NCI-H748 (cell line): ENCODE data around the gene RHCG.

ENCODE experiments used
- DNase-seq: peaks from one replicate; lab custom pipeline; 2025; ENCODE audit not compliant: unreplicated experiment; lab: John Stamatoyannopoulos, UW

Gene RHCG

DNA sequence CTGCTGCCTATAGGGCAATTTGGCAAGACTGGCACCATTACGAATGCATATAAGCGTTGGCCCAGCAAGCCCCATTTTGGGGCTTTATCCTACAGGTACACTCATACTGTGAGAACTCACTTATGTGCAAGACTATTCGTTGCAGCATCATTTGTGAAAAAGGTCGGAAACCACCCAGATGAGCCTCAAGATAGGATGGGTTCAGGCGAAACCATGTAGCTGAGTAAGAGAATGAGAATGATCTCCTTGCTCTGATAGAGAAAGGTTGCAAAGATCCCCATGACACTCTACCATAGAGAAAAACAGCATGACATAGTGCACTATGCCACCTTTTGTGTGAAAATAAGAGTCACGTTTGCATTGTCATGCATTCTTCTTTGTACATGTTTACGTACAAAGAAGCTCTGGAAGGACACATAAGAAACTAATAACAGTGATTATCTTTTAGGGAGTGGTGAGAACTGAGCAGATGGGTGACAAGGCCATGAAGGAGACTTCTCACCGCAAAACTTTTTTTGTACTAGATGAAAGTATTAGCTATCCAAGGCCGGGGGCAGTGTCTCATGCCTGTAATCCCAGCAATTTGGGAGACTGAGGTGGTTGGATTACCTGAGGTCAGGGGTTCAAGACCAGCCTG is 50.0 kb downstream of the RHCG start:
- DNase-seq = no peak

DNA sequence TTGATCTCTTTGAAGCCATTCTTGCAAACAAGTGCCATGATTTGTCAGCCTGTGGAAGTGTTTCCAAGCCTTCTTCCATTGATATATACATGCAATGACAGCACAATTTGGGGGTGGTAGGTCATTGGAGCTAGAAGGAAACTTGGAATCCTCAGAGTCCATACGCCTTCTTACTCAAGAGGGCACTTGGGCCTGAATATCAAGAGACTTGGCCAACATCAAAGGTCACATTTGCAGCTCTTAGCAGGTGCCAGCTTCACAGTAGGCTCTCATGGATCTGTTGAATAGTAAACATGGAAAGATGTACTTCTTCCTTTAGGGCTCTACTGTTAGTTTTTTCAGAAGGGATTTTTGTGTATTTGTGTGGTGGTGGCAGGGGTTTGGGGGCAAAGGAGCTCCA is 50.9 kb downstream of the RHCG start:
- no peak for DNase-seq

DNA sequence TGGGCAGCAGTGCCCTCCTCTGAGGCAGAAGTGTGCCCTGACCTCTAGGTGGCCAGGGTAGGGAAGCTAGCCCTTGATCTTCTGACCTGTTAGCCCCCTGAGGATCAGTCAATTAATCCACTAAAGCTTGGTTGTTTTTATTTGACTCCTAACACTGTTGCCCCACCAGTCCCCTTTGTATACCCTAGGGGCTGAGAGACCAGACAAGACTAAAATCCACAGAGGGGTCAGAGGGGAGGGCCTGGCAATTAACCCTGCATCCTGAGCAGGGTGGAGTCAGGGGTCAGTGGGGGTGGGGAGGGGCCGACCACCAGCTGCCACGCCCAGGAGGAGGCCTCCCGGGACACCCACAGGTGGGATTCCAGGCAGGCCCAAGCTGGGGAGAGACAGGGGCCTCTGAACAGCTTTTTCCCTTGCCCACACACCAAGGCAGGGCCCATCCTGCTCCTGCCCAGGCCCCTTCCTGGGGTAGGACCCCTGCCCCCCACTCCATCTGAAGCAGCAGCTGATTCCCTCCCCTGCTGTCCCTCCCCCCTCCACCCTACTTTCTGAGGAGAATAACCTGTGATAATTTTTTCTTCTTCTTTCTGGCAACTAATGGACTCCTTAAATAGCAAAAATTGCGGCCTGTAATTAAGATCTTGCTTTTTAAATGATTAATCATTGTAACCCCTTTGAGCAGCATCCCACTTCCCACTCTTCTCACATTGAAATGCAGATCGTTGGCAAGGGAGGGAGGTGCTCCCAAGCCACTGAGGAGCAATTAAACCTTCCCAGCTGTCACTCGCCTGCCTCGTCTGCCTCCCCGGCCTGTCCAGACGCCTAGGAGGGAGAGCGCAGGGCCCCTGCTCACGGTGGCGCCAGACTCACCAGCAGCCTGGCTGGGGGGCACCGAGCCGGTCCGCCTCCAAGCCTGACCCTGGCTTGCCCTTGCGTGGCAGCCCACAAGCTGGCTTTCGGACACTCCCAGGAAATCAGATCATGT is 51.9 kb downstream of the RHCG start:
- DNase-seq = peak; percentile 5

- no peak for DNase-seq
Observed at GRCh38 chr15:89443581-89443980, 52.8 kb downstream of the RHCG start.

- peak; percentile 61 for DNase-seq
Observed at GRCh38 chr15:89442671-89443307, 53.6 kb downstream of the RHCG start.

DNA sequence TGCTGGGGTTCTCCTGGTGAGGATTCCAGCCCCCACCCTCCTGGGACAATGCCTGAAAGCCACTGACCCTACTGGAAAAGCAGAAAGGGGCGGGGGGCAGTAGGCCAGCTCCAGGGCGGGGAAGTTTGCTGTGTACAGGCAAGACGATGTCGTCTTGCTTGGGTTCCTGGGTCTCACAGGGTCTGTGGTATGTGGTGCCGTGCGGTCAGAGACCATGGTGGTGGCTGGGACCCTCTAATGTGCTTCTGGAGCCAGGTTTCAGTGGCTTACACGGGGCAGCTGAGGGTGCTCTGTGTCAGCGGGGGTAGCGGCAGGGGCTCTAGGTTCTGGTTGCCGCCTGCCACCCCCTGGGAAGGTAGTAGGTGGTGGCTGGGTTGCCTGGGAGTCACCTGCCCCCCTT is 54.2 kb downstream of the RHCG start:
- DNase-seq = no peak

DNA sequence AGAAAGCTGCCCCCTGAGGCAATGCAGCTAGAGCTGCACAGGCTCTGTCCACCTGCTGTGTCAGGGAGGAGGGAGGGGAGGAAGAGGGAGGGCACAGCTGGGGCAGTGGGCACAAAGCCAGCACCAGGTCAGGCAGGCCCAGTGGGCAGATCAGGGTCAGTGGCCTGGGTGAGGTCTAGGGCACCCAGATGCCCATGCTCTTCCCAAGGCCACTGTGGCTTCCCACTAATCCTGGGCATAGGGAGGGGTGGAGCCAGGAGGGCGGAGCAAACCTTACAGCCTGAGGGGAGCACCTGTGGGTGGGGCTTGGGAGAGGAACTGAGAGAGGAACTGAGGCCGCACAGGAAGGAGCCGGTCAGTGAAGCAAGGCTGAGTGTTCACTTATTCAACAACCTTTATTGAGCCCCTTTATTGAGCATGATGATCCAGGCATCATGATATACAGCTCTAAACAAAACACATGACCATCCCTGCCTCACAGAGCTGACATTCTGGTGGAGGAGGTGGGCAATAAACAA is 55.0 kb downstream of the RHCG start:
- DNase-seq = no peak

GRCh38 chr15:89439764-89440163 is 56.6 kb downstream of the RHCG start:
- no peak for DNase-seq

- DNase-seq = no peak
Observed at GRCh38 chr15:89436560-89437311, 59.6 kb downstream of the RHCG start.

- DNase-seq = no peak
Observed at GRCh38 chr15:89435362-89435761, 61.0 kb downstream of the RHCG start.

DNA sequence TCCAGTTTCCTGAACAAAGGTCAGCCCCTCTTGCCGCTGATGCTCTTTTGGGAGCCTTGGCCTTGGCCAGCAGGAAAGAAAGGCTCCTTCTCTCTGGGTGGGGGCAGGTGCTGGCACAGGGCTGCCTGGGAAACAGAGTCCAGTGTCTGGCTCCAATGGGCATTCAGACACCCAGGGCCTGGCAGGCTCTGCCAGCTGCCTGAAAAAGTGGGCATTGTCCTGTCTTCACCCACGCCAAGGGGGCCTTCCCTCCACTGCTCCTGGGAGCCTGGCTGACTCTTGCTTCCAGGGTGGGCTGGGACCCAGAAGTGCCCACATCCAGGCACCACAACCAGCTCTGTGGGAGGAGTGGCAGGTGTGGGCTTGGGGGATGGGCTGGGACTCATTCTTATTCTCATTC is 62.7 kb downstream of the RHCG start:
- no peak for DNase-seq

GRCh38 chr15:89430530-89431341 is 65.6 kb downstream of the RHCG start:
- peak; percentile 67 for DNase-seq

- no peak for DNase-seq
Observed at GRCh38 chr15:89429986-89430385, 66.4 kb downstream of the RHCG start.

GRCh38 chr15:89429023-89429422 is 67.4 kb downstream of the RHCG start:
- DNase-seq = peak; percentile 8

DNA sequence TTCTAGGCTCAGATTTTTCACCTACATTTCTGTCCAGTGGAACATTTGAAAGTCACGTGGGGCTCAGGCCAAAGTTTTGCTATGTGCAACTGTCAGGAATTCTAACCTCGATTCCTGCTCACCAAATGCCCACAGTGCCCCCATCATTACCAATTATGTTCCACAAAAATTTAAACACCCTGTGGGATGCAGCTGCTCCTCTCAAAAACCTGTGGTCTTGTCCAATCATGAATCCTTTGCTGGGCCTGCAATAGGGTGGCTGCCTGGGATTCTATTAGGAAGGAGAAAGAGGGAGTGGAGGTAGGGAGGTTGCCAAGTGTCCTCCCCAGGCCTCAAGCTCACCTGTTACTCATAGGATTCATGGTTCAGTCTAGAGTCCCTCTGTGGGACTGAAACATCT is 68.1 kb downstream of the RHCG start:
- DNase-seq = no peak

DNA sequence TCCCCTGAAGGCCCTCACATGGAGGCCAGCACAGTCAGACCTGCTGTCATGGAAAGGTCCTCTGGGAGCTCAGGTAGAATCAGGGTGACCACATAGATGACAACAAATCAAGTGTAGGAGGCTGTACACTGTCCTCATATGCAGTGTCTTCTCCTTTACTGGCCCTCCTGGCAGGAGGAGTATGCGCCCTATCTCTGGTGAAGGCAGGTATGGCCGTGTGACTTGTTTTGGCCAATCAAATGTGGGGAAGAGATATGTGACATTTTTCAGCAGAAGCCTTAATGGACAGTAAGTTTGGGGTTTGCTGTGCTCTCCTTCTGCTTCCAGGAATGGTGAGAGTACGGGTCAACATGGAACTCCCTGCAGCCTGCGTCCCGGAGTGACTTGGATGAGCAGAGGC is 69.9 kb downstream of the RHCG start:
- DNase-seq = no peak

DNA sequence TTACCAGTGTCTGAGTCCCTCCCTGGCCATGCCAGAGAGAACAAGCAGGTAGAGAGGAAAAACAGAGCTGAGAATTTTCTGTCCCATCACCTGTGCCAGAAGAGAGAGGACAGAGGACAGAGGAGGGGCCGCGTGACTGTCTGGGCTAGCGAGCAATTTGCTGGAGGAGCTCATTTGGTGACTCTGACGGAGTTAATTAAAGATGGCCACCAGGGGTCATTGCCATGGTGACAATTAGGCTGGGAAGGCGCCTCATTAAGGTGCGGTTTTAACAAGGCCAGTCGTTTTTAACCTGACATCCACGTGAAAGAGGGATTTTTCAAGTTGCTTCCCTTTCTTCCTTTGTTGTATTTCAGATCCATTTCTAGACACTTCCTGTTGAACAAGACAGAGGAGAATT is 72.4 kb downstream of the RHCG start:
- peak; percentile 63 for DNase-seq
